Spleen (tissue), 11 donors: ENCODE data around the gene RASA3. TPM values are rescaled to one million over a fixed set of nuclear protein-coding genes. Genes with fewer than 3 reads are reported as not detected.

ENCODE experiments used
- DNase-seq: peaks from one replicate; pipeline ENCODE4 v3.0.0-alpha.2; 2020
- H3K27ac ChIP-seq, 8 donors: fragments of 200-600 bp; sonication (generic) in 7 of 8; 1 replicate in 4 of 8; 2 replicates in 4 of 8; pipeline versions ENCODE4 v1.5.0 to v1.8.0; 2016 to 2021; ENCODE audit warnings: inconsistent platforms in 4 of 8, mild to moderate bottlenecking in 4 of 8, moderate library complexity in 1 of 8
- H3K27me3 ChIP-seq, 7 donors: fragments of 200-600 bp; sonication (generic) in 6 of 7; replicated peaks in 1 of 7; 1 replicate in 4 of 7; 2 replicates in 3 of 7; pipeline versions ENCODE4 v1.5.0 to v1.8.0; 2016 to 2021; ENCODE audit warnings: inconsistent platforms in 3 of 7, mild to moderate bottlenecking in 1 of 7
- H3K36me3 ChIP-seq, 6 donors: fragments of 200-600 bp; sonication (generic) in 5 of 6; 1 replicate in 4 of 6; 2 replicates in 2 of 6; pipeline versions ENCODE4 v1.5.0 to v1.8.0; 2016 to 2021; ENCODE audit warnings: inconsistent platforms in 2 of 6
- H3K4me1 ChIP-seq, 6 donors: fragments of 200-600 bp; sonication (generic) in 5 of 6; 1 replicate in 3 of 6; 2 replicates in 3 of 6; pipeline versions ENCODE4 v1.5.0 to v1.8.0; 2016 to 2021; ENCODE audit warnings: inconsistent platforms in 3 of 6
- H3K4me3 ChIP-seq, 8 donors: fragments of 200-600 bp; sonication (generic) in 7 of 8; 1 replicate in 4 of 8; 2 replicates in 4 of 8; pipeline versions ENCODE4 v1.5.0 to v1.8.0; 2016 to 2021; ENCODE audit warnings: inconsistent platforms in 4 of 8, mild to moderate bottlenecking in 4 of 8, moderate library complexity in 2 of 8
- H3K9me3 ChIP-seq, 8 donors: fragments of 200-600 bp; sonication (generic) in 7 of 8; 1 replicate in 4 of 8; 2 replicates in 4 of 8; pipeline versions ENCODE4 v1.5.0 to v1.8.0; 2016 to 2021; ENCODE audit warnings: inconsistent platforms in 4 of 8
- CTCF ChIP-seq, 11 experiments: fragments of 200-600 bp in 7 of 11; fragments of 450-650 bp in 4 of 11; sonication (generic) in 4 of 11; IDR thresholded peaks in 8 of 11; conservative IDR thresholded peaks in 3 of 11; 1 replicate in 7 of 11; 2 replicates in 4 of 11; pipeline versions ENCODE4 v1.4.0 to v1.8.0; 2016 to 2021; ENCODE audit warnings: antibody characterized with exemption in 11 of 11, inconsistent platforms in 4 of 11, mild to moderate bottlenecking in 1 of 11
- POLR2A ChIP-seq, 3 donors: fragments of 450-650 bp; IDR thresholded peaks; one replicate each; pipeline ENCODE4 v1.5.1; 2017; ENCODE audit warnings: antibody characterized with exemption in 3 of 3, mild to moderate bottlenecking in 1 of 3
- POLR2AphosphoS5 ChIP-seq, 3 donors: sonication (generic); formaldehyde crosslinking; IDR thresholded peaks; one replicate each; pipeline ENCODE4 v1.5.1; 2017; ENCODE audit warnings: antibody characterized with exemption in 3 of 3
- WGBS, 5 donors: extraction: QIAGEN DNeasy Blood & Tissue Kit in 3 of 5; methylation state at CpG; one replicate each; pipeline versions ENCODE4 v1.1.5 to v1.1.7; 2013 to 2018; 5-methylcytosine and 5-hydroxymethylcytosine counted together
- intact Hi-C: fragments of 100-400 bp; cut with DNase I; formaldehyde crosslinking; loops from one replicate; pipeline ENCODE4 v1.15.0; 2023; ENCODE audit warnings: low total_unique reads
- polyA plus RNA-seq, 3 donors: library from polyadenylated mRNA; stranded (reverse); fragments of 200-250 nt; gene quantifications; one replicate each; pipeline ENCODE4 v1.2.1, GENCODE V29; 2013
- total RNA-seq, 7 donors: library from RNA; depleted of rRNA in 3 of 7; stranded (reverse); fragments of >200 nt in 3 of 7; fragmentation: NEBNext Ultra II Directional in 4 of 7; extraction: Animal tissue kit (Norgen Biotek cat#: 25700) in 4 of 7; gene quantifications; one replicate each; pipeline versions ENCODE4 v1.1.0 to v1.2.1, GENCODE V29; 2016 to 2021
- donor health status: healthy with polysubstance abuse.
- donor health status: DM: no; HTN: no; CAD: no; lungs with moderate emphysema.
- donor health status: DM: no; HTN: no; CAD: no.
- donor health status: Bipolar disorder and iron deficiency.
- donor health status: healthy.
- donor health status: DM: no; HTN: no; CAD: no.
- donor health status: DM: yes; HTN: yes; CAD: no.

Gene RASA3
- total and polyA plus RNA-seq, 10 donors: 11.7 to 52.8 (median 47.7) TPM

- peaks cover 0 to 7% (median 0%) of the 10 kb centered on the region in 7 donors for H3K27me3 ChIP-seq
- no peak overlapping the region for H3K27ac ChIP-seq
- intact Hi-C loops: no loop called here
- 85 to 90% (median 90%) methylated on average over 18 to 19 of the region's 19 CpGs for WGBS, 5 donors
- no peak overlapping the region for H3K4me3 ChIP-seq
- DNase-seq: peak; percentile 57
- TF ChIP-seq POLR2A (IDR thresholded peaks at IDR 0.05) (no peak), POLR2AphosphoS5 (IDR thresholded peaks at IDR 0.05) (no peak), CTCF (IDR thresholded peaks at IDR 0.05 in 8 of 11, conservative IDR thresholded peaks at IDR 0.05 in 3 of 11) (no peak)
- H3K36me3 ChIP-seq: no peaks in the 10 kb centered on the region
- H3K9me3 ChIP-seq: no peaks in the 10 kb centered on the region
- peaks cover 0 to 4% (median 0%) of the 10 kb centered on the region in 6 donors for H3K4me1 ChIP-seq
Measured at GRCh38 chr13:113943821-113944565, 188.4 kb downstream of the RASA3 start.

DNA sequence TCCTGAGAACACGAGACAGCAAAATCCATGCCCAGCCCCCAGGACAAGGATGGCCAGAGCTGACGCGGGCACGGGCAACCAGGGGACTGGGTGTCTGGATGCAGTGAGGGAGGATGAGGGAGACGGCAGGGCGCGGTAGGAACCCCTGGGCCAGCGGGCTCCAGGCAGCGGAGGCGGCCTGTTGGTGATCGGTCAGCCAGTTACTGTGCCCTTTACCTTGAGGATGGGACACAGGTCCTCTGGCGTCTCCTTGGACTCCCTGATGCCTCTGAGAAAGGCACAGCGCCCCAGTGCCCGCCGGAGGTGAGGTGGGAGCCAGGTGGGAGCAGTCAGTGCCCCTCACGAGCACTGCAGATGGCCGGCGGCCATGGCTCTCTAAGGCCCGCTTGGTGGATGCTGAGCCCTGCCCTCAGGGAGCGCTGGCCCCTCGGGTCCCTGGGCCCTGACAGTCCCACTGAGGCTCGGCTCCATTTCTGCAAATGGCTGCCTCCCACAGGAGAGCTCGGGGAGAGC, 189.8 kb downstream of the RASA3 start:
- Histone ChIP-seq H3K9me3 (no peaks in the 10 kb centered on the region), H3K36me3 (no peaks in the 10 kb centered on the region), H3K27ac (no peak overlapping the region), H3K27me3 (peaks cover 0 to 16% (median 0%) of the 10 kb centered on the region in 7 donors), H3K4me3 (no peak overlapping the region), H3K4me1 (peaks cover 0 to 4% (median 0%) of the 10 kb centered on the region in 6 donors)
- 90 to 97% (median 92%) methylated on average over 15 to 23 of the region's 23 CpGs for WGBS, 5 donors
- intact Hi-C loops: no loop called here
- peak; percentile 70 for DNase-seq
- TF ChIP-seq CTCF (IDR thresholded peaks at IDR 0.05 in 8 of 11, conservative IDR thresholded peaks at IDR 0.05 in 3 of 11): no peak
- no peak for TF ChIP-seq POLR2AphosphoS5 (IDR thresholded peaks at IDR 0.05)
- TF ChIP-seq POLR2A (IDR thresholded peaks at IDR 0.05): no peak

- no peak overlapping the region for H3K27ac ChIP-seq
- no peak for TF ChIP-seq POLR2AphosphoS5 (IDR thresholded peaks at IDR 0.05)
- no peak for TF ChIP-seq POLR2A (IDR thresholded peaks at IDR 0.05)
- TF ChIP-seq CTCF (IDR thresholded peaks at IDR 0.05 in 8 of 11, conservative IDR thresholded peaks at IDR 0.05 in 3 of 11): no peak
- intact Hi-C loops: no loop called here
- no peak overlapping the region for H3K4me3 ChIP-seq
- H3K9me3 ChIP-seq: no peaks in the 10 kb centered on the region
- H3K4me1 ChIP-seq: no peaks in the 10 kb centered on the region
- H3K27me3 ChIP-seq: peaks cover 0 to 20% (median 0%) of the 10 kb centered on the region in 7 donors
- peak; percentile 56 for DNase-seq
- H3K36me3 ChIP-seq: no peaks in the 10 kb centered on the region
- WGBS, 5 donors: 74 to 83% (median 78%) methylated on average over 16 of the region's 16 CpGs
Measured at GRCh38 chr13:113941571-113942191, 190.7 kb downstream of the RASA3 start.

DNA sequence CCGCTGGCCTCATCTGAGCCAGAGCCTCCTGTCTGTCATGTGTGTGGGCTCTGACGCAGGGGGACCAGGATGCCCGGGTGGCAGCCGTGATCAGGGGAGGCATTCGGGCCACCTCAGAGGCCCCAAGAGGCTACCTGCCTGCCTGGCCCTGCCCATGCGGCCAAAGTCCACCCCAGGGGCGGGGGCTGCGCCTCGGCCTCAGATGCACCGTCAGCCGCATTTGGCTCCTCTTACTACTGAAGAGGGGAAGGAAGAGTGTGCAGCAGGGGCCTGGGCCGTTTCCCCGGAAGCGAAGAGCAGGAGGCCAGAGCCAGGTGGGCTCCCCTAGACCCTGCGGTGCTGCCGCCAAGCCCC, 192.5 kb downstream of the RASA3 start:
- H3K27ac ChIP-seq: no peak overlapping the region
- no peaks in the 10 kb centered on the region for H3K9me3 ChIP-seq
- TF ChIP-seq POLR2A (IDR thresholded peaks at IDR 0.05): no peak
- no peak for TF ChIP-seq CTCF (IDR thresholded peaks at IDR 0.05 in 8 of 11, conservative IDR thresholded peaks at IDR 0.05 in 3 of 11)
- TF ChIP-seq POLR2AphosphoS5 (IDR thresholded peaks at IDR 0.05): no peak
- H3K4me3 ChIP-seq: no peak overlapping the region
- H3K27me3 ChIP-seq: peaks cover 0 to 32% (median 0%) of the 10 kb centered on the region in 7 donors
- 76 to 100% (median 82%) methylated on average over 1 to 16 of the region's 16 CpGs for WGBS, 5 donors
- no peaks in the 10 kb centered on the region for H3K36me3 ChIP-seq
- H3K4me1 ChIP-seq: peaks cover 0 to 14% (median 0%) of the 10 kb centered on the region in 6 donors
- intact Hi-C loops: no loop called here
- peak; percentile 35 for DNase-seq
